Inflammatory macrophage (primary cell): ENCODE data around the gene AFTPH.
A peak's percentile ranks its signal among the peaks of the same experiment; 100 is the strongest.

ENCODE experiments used
- DNase-seq, 2 donors: peaks; one replicate each; pipeline ENCODE4 v3.0.0-alpha.2; 2020 to 2022

AFTPH gene

GRCh38 chr2:64634345-64635267 is 110.5 kb downstream of the AFTPH start:
- DNase-seq, result peak; percentile 61 to 63

- DNase-seq, result peak; percentile 42 to 53
These were observed 112.1 kb downstream of the AFTPH start for GRCh38 chr2:64635976-64636911.

GRCh38 chr2:64637000-64637635 is 113.0 kb downstream of the AFTPH start:
- DNase-seq, result no peak

- no peak for DNase-seq
These were observed 113.8 kb downstream of the AFTPH start for GRCh38 chr2:64637931-64638330.

- no peak for DNase-seq
These were observed 114.5 kb downstream of the AFTPH start for GRCh38 chr2:64638502-64639120.

- DNase-seq, result no peak
These were observed 115.6 kb downstream of the AFTPH start for GRCh38 chr2:64639691-64640090.

- no peak for DNase-seq
These were observed 116.3 kb downstream of the AFTPH start for GRCh38 chr2:64640153-64641044.

- no peak for DNase-seq
These were observed 117.5 kb downstream of the AFTPH start for GRCh38 chr2:64641599-64641998.
